ENCODE data around the gene MTFR2. TPM values are rescaled to one million over a fixed set of nuclear protein-coding genes. Genes with fewer than 3 reads are reported as not detected.

The MTFR2 gene
- not detected for total RNA-seq

DNA sequence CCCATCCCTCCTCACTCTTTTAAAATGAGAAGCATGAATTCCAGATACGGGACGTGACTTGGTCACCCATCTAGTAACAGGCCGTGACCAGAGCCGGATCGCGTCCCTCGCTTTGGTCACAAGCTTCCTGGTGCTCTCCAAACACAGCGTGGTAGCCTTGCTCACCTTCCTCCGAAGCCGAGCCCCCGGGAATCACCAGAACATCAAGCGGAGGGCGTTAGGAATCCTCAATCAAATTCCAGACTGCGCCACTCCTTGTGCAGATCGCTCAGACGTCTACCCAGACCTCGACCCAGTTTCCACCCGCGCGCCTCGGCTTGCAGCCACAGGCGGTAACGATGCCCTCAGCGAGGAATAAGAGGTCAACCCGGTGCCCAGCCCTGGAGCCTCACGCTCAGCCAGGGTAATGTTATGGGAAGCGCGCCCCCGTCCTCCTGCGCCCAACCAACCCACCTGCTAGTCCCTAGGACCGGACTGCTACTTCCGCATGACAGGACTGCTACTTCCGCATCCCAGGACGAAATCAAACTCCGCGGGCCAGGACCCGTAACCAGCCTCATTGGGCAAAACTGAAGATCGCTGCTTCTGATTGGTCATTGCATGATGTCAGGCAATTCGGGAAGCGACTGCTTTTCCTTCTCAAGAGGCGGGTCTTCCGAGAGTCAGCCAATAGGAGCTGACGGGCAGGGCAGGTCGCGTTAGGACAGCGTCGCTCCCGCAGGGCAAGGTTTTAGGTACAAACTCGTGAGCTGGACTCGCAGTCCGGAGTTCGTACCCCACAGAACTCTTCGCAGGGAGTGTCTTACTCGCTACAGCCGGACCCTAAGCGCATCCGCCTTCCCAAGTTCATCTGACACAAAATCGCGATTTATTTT, at the start of gene MTFR2:
MTFR2 (minus strand) TSS at position 501 of the 875 bp plus-strand sequence. CDS start 1,212 bp downstream, outside the sequence.
- Histone ChIP-seq H3K27ac (no peak within 1 kb of the TSS), H3K4me3 (peak within 1 kb of the TSS; percentile 84 to 88), H3K4me1 (peaks cover 5 to 11% of the 10 kb centered on the region in 2 donors), H3K9me3 (no peaks in the 10 kb centered on the region), H3K27me3 (no peaks in the 10 kb centered on the region), H3K36me3 (peaks cover 0 to 4% of the 10 kb centered on the region in 2 donors)
- intact Hi-C loops (cut with DNase I) = loop anchor here (1.0 to 2.0 kb wide), 2 partner anchors 39 to 751 kb away; partner anchors contain the start of gene BCLAF1
- DNase-seq (ENCODE audit: low spot score in 2 of 2) = peak; percentile 95 to 98
- no peak for TF ChIP-seq CTCF (IDR thresholded peaks at IDR 0.05)

DNA sequence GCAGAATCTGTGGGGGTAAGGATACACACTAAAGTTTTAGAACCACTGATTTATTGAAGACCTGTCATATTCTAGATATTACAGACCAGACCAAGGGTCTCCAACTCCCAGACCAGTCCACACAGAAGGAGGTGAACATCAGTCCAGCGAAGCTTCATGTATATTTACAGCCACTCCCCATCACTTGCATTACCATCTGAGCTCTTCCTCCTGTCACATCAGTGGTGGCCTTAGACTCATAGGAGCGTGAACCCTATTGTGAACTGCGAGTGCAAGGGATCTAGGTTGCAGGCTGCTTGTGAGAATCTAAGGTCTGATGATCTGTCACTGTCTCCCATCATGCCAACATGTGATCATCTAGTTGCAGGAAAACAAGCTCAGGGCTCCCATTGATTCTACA, 44.5 kb upstream of the MTFR2 start:
- H3K27ac ChIP-seq = no peak overlapping the region
- no peaks in the 10 kb centered on the region for H3K27me3 ChIP-seq
- H3K4me3 ChIP-seq = no peak overlapping the region
- no peak for DNase-seq (ENCODE audit: low spot score in 2 of 2)
- H3K4me1 ChIP-seq = peaks cover 0 to 4% of the 10 kb centered on the region in 2 donors
- no peaks in the 10 kb centered on the region for H3K36me3 ChIP-seq
- intact Hi-C loops (cut with DNase I) = no loop called here
- H3K9me3 ChIP-seq = no peaks in the 10 kb centered on the region
- no peak for TF ChIP-seq CTCF (IDR thresholded peaks at IDR 0.05)

DNA sequence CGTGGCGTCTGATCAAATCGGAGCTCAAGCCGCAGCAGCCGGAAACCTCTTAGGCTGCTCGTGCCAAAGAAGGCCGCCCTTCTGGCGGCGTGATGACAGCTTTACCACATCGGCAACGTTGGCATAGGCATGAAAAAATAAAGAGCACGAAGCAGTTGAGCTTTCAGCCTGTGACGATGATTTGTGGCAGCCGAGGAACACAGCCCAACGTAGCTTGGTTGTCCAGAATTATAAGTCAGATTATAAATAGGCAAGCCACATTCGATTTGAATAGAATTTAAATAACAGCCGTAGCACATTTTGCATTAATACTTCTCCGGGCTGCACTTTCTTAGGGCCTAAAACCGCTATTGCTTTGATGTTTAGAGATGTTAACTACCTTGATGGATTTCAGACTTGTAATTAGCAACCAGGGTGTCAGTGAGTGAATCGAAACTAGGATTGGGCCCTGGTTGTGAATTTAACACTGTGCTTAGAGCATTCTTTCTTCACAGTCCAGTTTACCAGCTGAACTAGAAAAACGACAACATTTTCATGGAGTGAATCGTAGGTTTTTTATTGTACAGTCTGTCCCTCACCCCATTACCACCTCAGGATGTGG, 40.4 kb upstream of the MTFR2 start:
- intact Hi-C loops (cut with DNase I) = no loop called here
- H3K4me1 ChIP-seq = peaks cover 13 to 18% of the 10 kb centered on the region in 2 donors
- TF ChIP-seq CTCF (IDR thresholded peaks at IDR 0.05) = no peak
- no peaks in the 10 kb centered on the region for H3K27me3 ChIP-seq
- H3K9me3 ChIP-seq = no peaks in the 10 kb centered on the region
- H3K36me3 ChIP-seq = no peaks in the 10 kb centered on the region
- H3K4me3 ChIP-seq = peak overlapping the region; percentile 76 to 83
- peak overlapping the region; percentile 98 to 99 for H3K27ac ChIP-seq
- DNase-seq (ENCODE audit: low spot score in 2 of 2) = peak; percentile 26 to 93

DNA sequence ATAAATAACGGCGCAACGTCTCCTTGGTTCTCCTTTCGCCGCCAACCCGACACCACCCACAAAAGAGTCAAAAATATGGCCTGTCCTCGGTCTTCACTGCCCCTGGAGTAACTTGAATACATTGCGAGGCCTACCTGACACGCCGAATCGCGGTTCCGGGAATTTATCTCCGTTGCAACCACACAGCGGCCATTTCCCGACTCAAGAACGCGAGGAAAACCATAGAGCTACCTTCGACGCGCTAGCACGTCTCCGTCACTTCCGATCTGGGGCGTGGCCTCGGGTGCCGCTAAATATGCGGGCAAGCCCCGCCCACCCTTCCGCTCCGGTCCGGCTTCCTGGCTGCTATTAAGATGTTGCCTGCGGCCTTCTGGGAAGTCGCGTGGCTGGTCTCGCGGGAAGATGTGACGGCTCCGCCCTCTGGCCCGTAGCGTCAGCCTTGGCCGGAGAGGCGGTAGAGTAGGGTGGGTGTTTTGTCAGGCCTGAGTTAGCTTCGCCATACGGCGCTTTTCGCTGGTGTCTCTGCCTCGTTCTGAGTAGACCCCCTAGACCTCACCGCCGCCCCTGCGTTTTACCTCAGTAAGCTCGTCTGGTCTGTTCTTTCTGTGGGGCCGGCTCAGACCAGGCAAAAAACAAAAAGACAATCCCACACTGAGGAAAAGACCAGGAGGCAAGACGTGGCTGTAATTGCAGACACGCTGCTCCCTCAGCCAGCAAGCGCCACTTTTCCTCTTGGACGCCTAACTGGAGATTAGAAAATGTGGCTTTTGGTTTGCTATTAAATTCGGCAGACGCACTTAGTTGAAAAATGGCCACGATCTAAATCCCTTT, 39.7 kb upstream of the MTFR2 start, which contains the start of gene BCLAF1:
BCLAF1 (minus strand) TSS at position 268 of the 831 bp plus-strand sequence. CDS start 9,980 bp downstream, outside the sequence.
- H3K27me3 ChIP-seq = no peaks in the 10 kb centered on the region
- H3K4me3 ChIP-seq = peak within 1 kb of the TSS; percentile 76 to 83
- intact Hi-C loops (cut with DNase I) = loop anchor here (1.0 to 10.0 kb wide), 7 partner anchors 39 to 1578 kb away; partner anchors contain the start of genes AHI1, IFNGR1, MAP3K5 and MAP7
- no peak for TF ChIP-seq CTCF (IDR thresholded peaks at IDR 0.05)
- peaks cover 13 to 22% of the 10 kb centered on the region in 2 donors for H3K4me1 ChIP-seq
- H3K9me3 ChIP-seq = no peaks in the 10 kb centered on the region
- peak; percentile 99 to 100 for DNase-seq (ENCODE audit: low spot score in 2 of 2)
- H3K27ac ChIP-seq = peak within 1 kb of the TSS; percentile 98 to 99
- H3K36me3 ChIP-seq = no peaks in the 10 kb centered on the region

DNA sequence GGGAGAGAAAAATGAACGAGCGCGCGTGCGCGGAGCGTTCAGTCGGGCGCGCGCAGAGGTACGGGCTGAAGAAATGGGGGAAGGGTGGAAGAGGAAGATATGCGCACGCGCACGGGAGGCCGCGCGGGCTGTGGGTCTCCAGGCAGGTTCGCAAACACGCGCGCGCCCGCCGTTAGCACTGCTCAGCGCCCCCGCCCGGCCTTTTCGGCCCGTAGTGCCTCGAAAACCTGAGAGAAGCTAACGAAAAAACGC, 39.1 kb upstream of the MTFR2 start:
- Histone ChIP-seq H3K27me3 (no peaks in the 10 kb centered on the region), H3K27ac (peak overlapping the region; percentile 98 to 99), H3K9me3 (no peaks in the 10 kb centered on the region), H3K36me3 (no peaks in the 10 kb centered on the region), H3K4me3 (peak overlapping the region; percentile 76 to 83), H3K4me1 (peaks cover 16 to 27% of the 10 kb centered on the region in 2 donors)
- peak; percentile 66 to 95 for DNase-seq (ENCODE audit: low spot score in 2 of 2)
- intact Hi-C loops (cut with DNase I) = loop anchor here (1.0 to 10.0 kb wide), 7 partner anchors 39 to 1578 kb away; partner anchors contain the start of genes AHI1, IFNGR1, MAP3K5 and MAP7
- no peak for TF ChIP-seq CTCF (IDR thresholded peaks at IDR 0.05)
